T-cell (primary cell): ENCODE results near the gene NAP1L4. TPM values are rescaled to one million over a fixed set of nuclear protein-coding genes. Genes with fewer than 3 reads are reported as not detected.

Source experiments
- ATAC-seq, 4 experiments: fragments of 200-7000 bp in 3 of 4; fragments of 150-1000 bp in 1 of 4; cut with Tn5 transposase; replicated peaks in 1 of 4; 1 replicate in 3 of 4; 2 replicates in 1 of 4; pipeline ENCODE4 v1.10.0; 2021; ENCODE audit warnings: moderate library complexity in 3 of 4, mild to moderate bottlenecking in 2 of 4, moderate number of reproducible peaks in 1 of 4
- CTCF ChIA-PET, 2 donors: fragments of 300-600 bp; sonication (Branson Sonifier 250); formaldehyde crosslinking; loops; one replicate each; lab custom pipeline; 2022; ENCODE audit warnings: antibody characterized with exemption in 2 of 2; lab: Charles Lee
- POLR2A ChIA-PET, 2 donors: fragments of 300-600 bp; sonication (Branson Sonifier 250); formaldehyde crosslinking; loops; one replicate each; lab custom pipeline; 2022; ENCODE audit warnings: antibody characterized with exemption in 2 of 2; lab: Charles Lee
- DNase-seq, 35 experiments: peaks; one replicate each; pipeline versions ENCODE4 v3.0.0 to v3.0.0-alpha.2; 2013 to 2023
- H3K27ac ChIP-seq: one replicate; pipeline ENCODE4 v1.5.1; 2013; ENCODE audit warnings: low read length
- H3K27me3 ChIP-seq, 2 experiments: replicated peaks in 1 of 2; 1 replicate in 1 of 2; 2 replicates in 1 of 2; pipeline versions ENCODE4 v1.6.1 to v1.7.0; 2013; ENCODE audit warnings: low read length in 1 of 2, mixed read lengths in 1 of 2; ENCODE audit not compliant: control insufficient read depth in 2 of 2, insufficient read depth in 2 of 2; ENCODE audit errors: extremely low read depth in 1 of 2
- H3K36me3 ChIP-seq, 2 donors: 1 replicate in 1 of 2; 2 replicates in 1 of 2; pipeline versions ENCODE4 v1.6.1 to v1.7.0; 2013; ENCODE audit warnings: low read length in 1 of 2; ENCODE audit not compliant: control insufficient read depth in 2 of 2, insufficient read depth in 1 of 2; ENCODE audit errors: extremely low read depth in 1 of 2
- H3K4me1 ChIP-seq, 2 experiments: 1 replicate in 1 of 2; 2 replicates in 1 of 2; pipeline versions ENCODE4 v1.6.1 to v1.7.0; 2013; ENCODE audit warnings: low read length in 2 of 2, mixed read lengths in 1 of 2; ENCODE audit not compliant: insufficient read depth in 2 of 2, control insufficient read depth in 1 of 2; ENCODE audit errors: extremely low read depth in 1 of 2
- H3K4me3 ChIP-seq, 2 donors: 1 replicate in 1 of 2; 2 replicates in 1 of 2; pipeline versions ENCODE4 v1.5.1 to v1.7.0; 2013; ENCODE audit warnings: mild to moderate bottlenecking in 2 of 2, low read length in 1 of 2, moderate library complexity in 1 of 2; ENCODE audit not compliant: control insufficient read depth in 1 of 2; ENCODE audit errors: extremely low read depth in 1 of 2
- H3K9me3 ChIP-seq: 2 replicates; pipeline ENCODE4 v1.7.0; 2013
- H3K27ac Mint-ChIP-seq, 2 donors: one replicate each; pipeline ENCODE4 v1.8.0; 2020 to 2021; ENCODE audit warnings: mild to moderate bottlenecking in 2 of 2, mixed read lengths in 2 of 2
- H3K27me3 Mint-ChIP-seq, 2 donors: one replicate each; pipeline ENCODE4 v1.8.0; 2021 to 2022; ENCODE audit warnings: mixed read lengths in 2 of 2
- H3K36me3 Mint-ChIP-seq: one replicate; pipeline ENCODE4 v1.8.0; 2021; ENCODE audit warnings: mixed read lengths
- H3K4me1 Mint-ChIP-seq, 3 donors: one replicate each; pipeline ENCODE4 v1.8.0; 2020 to 2022; ENCODE audit warnings: mixed read lengths in 3 of 3, mild to moderate bottlenecking in 1 of 3
- H3K4me3 Mint-ChIP-seq, 3 donors: one replicate each; pipeline ENCODE4 v1.8.0; 2020 to 2022; ENCODE audit warnings: mild to moderate bottlenecking in 3 of 3, mixed read lengths in 3 of 3, moderate library complexity in 3 of 3
- H3K9me3 Mint-ChIP-seq, 3 donors: one replicate each; pipeline ENCODE4 v1.8.0; 2020 to 2022; ENCODE audit warnings: mixed read lengths in 3 of 3
- WGBS: methylation state at CpG from one replicate; pipeline ENCODE4 v1.1.5; 2013; ENCODE audit warnings: missing lambda C conversion rate; ENCODE audit not compliant: insufficient coverage; 5-methylcytosine and 5-hydroxymethylcytosine counted together
- total RNA-seq, 35 experiments: library from RNA in 6 of 35; stranded (reverse) in 6 of 35; fragments of 120-200 nt in 1 of 35; gene quantifications; one replicate each; pipeline versions ENCODE4 v1.2.1 to v1.2.4 and lab custom pipeline; 2013 to 2026

The NAP1L4 gene
- total RNA-seq, 5 donors from 2014 or later (not counting 1 experiment from before 2014, with no cell fraction given): 253 to 388 (median 299) TPM

DNA sequence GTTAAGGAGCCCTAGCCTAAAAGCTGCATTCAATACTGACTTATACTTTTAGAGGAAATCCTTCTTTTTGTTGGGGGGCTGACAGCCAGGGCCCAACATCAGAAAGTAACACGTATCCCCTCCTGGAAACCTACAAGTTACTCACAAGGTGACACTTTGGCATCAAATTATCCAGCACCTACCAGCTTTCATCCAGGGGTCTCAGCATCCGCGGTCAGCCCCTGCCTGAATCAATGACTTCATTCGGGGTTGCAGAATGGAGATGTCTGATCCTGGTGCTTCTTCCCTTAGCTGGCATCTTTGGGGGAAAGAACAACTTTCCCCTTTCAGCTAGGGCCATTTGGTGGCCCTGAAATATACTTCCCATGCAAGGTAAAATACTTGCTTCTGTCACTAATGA lies 5.3 kb upstream of the NAP1L4 start:
- ChIA-PET POLR2A (no interaction called here), CTCF (interaction anchor here in 1 of 2 donors (0.9 kb wide), 1 partner anchor 23 kb away, joined by 3 read pairs; no protein-coding TSS in a partner anchor)
- WGBS: 90% methylated on average over 2 of the region's 4 CpGs
- peaks cover 3 to 7% of the 10 kb centered on the region in 2 experiments for H3K4me1 ChIP-seq
- no peak overlapping the region for H3K4me3 Mint-ChIP-seq
- H3K36me3 Mint-ChIP-seq: peaks cover 13% of the 10 kb centered on the region
- H3K27ac ChIP-seq: no peak overlapping the region
- no peak for DNase-seq
- H3K9me3 ChIP-seq: no peaks in the 10 kb centered on the region
- no peaks in the 10 kb centered on the region for H3K27me3 ChIP-seq
- H3K36me3 ChIP-seq: peaks cover 17 to 28% of the 10 kb centered on the region in 2 donors
- no peak for ATAC-seq
- no peak overlapping the region for H3K27ac Mint-ChIP-seq
- H3K4me3 ChIP-seq: no peak overlapping the region
- no peaks in the 10 kb centered on the region for H3K9me3 Mint-ChIP-seq
- no peaks in the 10 kb centered on the region for H3K27me3 Mint-ChIP-seq
- H3K4me1 Mint-ChIP-seq: peaks cover 2 to 5% (median 5%) of the 10 kb centered on the region in 3 donors

GRCh38 chr11:2996976-2997375 lies 4.8 kb upstream of the NAP1L4 start:
- ChIA-PET POLR2A (no interaction called here), CTCF (no interaction called here)
- no peaks in the 10 kb centered on the region for H3K27me3 ChIP-seq
- Mint-ChIP-seq H3K9me3 (no peaks in the 10 kb centered on the region), H3K4me3 (no peak overlapping the region), H3K4me1 (peaks cover 2 to 5% (median 5%) of the 10 kb centered on the region in 3 donors), H3K27me3 (no peaks in the 10 kb centered on the region), H3K27ac (no peak overlapping the region), H3K36me3 (peaks cover 13% of the 10 kb centered on the region)
- peaks cover 14 to 24% of the 10 kb centered on the region in 2 donors for H3K36me3 ChIP-seq
- no peak for ATAC-seq
- peaks cover 3 to 7% of the 10 kb centered on the region in 2 experiments for H3K4me1 ChIP-seq
- H3K4me3 ChIP-seq: no peak overlapping the region
- H3K9me3 ChIP-seq: no peaks in the 10 kb centered on the region
- no peak overlapping the region for H3K27ac ChIP-seq
- 100% methylated on average over 5 of the region's 6 CpGs for WGBS
- no peak for DNase-seq

DNA sequence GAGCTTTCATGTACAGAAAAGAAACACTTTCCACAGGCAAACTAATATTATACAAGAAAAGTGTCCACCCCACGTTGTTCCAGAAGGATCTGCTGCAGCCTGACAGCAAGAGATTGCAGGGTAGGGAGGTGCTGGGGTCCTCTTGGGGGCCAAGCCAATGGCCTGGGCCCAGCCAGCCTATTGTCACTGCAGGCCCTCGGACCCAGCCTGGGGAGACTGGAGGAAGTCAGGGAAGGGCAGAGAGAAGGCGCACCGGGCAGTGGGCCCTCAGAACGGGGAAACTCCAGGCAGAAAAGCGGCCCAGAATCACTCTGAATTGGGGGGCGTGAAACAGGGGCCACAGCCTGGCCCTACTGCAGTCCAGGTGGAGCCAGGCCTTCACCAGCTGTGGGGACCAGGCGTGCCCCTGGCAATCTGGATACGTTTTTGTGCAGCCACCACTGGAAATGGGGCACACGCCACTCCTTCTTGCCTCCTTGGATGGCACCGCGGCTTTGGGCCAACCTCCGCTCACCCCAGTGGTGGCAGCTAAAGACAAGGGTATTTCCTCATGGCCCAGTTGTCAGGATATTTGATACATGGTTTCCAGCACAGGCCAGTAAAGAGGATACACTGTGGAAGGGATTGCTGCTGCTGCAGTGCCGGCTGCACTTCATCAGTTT lies 3.9 kb upstream of the NAP1L4 start:
- H3K4me3 Mint-ChIP-seq: no peak overlapping the region
- H3K27me3 Mint-ChIP-seq: no peaks in the 10 kb centered on the region
- no peaks in the 10 kb centered on the region for H3K9me3 Mint-ChIP-seq
- Histone ChIP-seq H3K27ac (no peak overlapping the region), H3K27me3 (no peaks in the 10 kb centered on the region), H3K4me3 (no peak overlapping the region), H3K36me3 (peaks cover 6 to 15% of the 10 kb centered on the region in 2 donors), H3K4me1 (peaks cover 3 to 8% of the 10 kb centered on the region in 2 experiments), H3K9me3 (no peaks in the 10 kb centered on the region)
- H3K4me1 Mint-ChIP-seq: peaks cover under 1 to 5% (median 2%) of the 10 kb centered on the region in 3 donors
- POLR2A ChIA-PET: interaction anchor here in 1 of 2 donors (0.5 kb wide), 1 partner anchor 20 kb away, joined by 3 read pairs; no protein-coding TSS in a partner anchor
- no peak overlapping the region for H3K27ac Mint-ChIP-seq
- CTCF ChIA-PET: no interaction called here
- ATAC-seq (no peak), DNase-seq (peak in 1 of 35 experiments; percentile 11)
- H3K36me3 Mint-ChIP-seq: peaks cover 9% of the 10 kb centered on the region
- 86% methylated on average over 12 of the region's 14 CpGs for WGBS

DNA sequence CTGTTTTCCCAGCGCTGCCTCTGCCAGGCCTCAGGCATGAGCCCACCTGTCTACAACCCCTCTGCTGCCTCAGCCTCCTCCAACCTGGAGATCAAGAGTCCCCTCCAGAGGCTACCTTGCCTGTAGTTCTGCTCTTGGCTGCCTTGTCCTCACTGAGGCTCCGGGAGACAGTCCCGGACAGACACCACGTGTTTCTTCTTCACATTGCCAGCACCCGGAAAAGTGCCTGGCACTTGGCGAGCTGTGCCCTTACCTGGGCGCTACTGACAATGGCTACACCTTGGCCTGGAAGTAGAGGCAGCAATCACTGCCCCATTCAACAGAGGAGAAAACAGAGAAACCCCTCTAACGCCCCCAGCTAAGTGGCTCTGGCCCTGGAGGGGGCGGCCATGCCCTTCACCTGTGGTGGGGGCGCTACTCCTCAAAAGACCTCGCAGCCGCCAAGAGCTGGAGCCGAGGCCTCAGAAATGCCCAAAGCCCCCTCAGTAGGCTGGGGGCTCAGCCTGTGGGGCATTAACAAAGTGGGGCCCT lies 3.0 kb upstream of the NAP1L4 start:
- peaks cover 3% of the 10 kb centered on the region for H3K36me3 Mint-ChIP-seq
- Histone ChIP-seq H3K27me3 (no peaks in the 10 kb centered on the region), H3K4me3 (no peak overlapping the region), H3K27ac (no peak overlapping the region), H3K4me1 (peaks cover 8 to 10% of the 10 kb centered on the region in 2 experiments), H3K9me3 (no peaks in the 10 kb centered on the region), H3K36me3 (peaks cover 0 to 6% of the 10 kb centered on the region in 2 donors)
- DNase-seq (no peak), ATAC-seq (no peak)
- 93% methylated on average over 12 of the region's 13 CpGs for WGBS
- H3K4me1 Mint-ChIP-seq: peaks cover 5 to 10% (median 8%) of the 10 kb centered on the region in 3 donors
- no peaks in the 10 kb centered on the region for H3K27me3 Mint-ChIP-seq
- POLR2A ChIA-PET: interaction anchor here in 1 of 2 donors (0.6 kb wide), 1 partner anchor 20 kb away, joined by 3 read pairs; no protein-coding TSS in a partner anchor
- CTCF ChIA-PET: interaction anchor here in 1 of 2 donors (0.7 kb wide), 1 partner anchor 15 kb away, joined by 3 read pairs; no protein-coding TSS in a partner anchor
- H3K9me3 Mint-ChIP-seq: no peaks in the 10 kb centered on the region
- no peak overlapping the region for H3K27ac Mint-ChIP-seq
- no peak overlapping the region for H3K4me3 Mint-ChIP-seq

DNA sequence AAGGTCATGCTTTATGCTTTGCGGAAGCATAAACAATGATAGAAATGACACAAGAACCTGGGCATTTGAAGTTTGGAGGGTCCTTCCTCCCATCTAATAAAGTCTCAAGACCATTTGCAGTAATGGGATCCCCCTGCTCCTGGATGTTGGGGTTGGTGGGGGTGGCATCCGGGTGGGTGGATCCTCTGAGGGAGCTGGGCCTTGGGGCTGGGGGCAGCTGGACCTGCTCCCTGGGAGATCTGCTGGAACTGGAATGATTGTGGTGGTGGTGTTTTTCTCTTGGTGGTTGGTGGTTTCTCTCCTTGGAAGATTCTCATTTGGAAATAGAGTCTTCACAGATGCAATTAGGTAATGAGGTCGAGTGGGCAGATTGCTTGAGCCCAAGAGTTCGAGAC lies 2.2 kb upstream of the NAP1L4 start:
- no peaks in the 10 kb centered on the region for H3K36me3 Mint-ChIP-seq
- no peaks in the 10 kb centered on the region for H3K27me3 ChIP-seq
- POLR2A ChIA-PET: no interaction called here
- H3K9me3 Mint-ChIP-seq: no peaks in the 10 kb centered on the region
- H3K36me3 ChIP-seq: peaks cover 0 to 1% of the 10 kb centered on the region in 2 donors
- DNase-seq (no peak), ATAC-seq (no peak)
- peak overlapping the region; percentile 34 to 42 (median 36) for H3K4me3 Mint-ChIP-seq
- no CpG with 5 or more reads among the region's 4 CpGs for WGBS
- peaks cover 12 to 16% (median 15%) of the 10 kb centered on the region in 3 donors for H3K4me1 Mint-ChIP-seq
- CTCF ChIA-PET: interaction anchor here in 1 of 2 donors (0.7 kb wide), 1 partner anchor 14 kb away, joined by 3 read pairs; no protein-coding TSS in a partner anchor
- peak overlapping the region; percentile 39 to 61 for H3K27ac Mint-ChIP-seq
- peaks cover 10 to 15% of the 10 kb centered on the region in 2 experiments for H3K4me1 ChIP-seq
- H3K27ac ChIP-seq: no peak overlapping the region
- H3K27me3 Mint-ChIP-seq: no peaks in the 10 kb centered on the region
- H3K9me3 ChIP-seq: no peaks in the 10 kb centered on the region
- no peak overlapping the region for H3K4me3 ChIP-seq

DNA sequence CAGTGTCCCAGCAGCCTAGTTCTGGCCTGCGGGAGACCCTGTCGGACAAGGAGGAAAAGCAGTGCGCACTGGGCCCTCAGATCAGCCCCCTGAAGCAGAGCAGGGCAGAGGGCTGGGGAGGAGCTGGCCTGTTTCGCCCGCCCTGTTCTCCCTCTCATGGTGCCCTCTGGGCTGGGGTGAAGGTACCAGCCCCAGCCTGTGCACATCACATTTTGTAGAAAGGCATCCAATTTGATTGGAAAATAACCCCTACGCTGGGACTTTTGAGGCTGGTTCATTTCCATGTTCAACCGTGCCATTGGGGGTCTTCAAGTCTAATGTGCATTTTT lies 832 bp upstream of the NAP1L4 start:
- H3K36me3 Mint-ChIP-seq: no peaks in the 10 kb centered on the region
- H3K4me3 ChIP-seq: peak overlapping the region; percentile 63 to 77
- H3K9me3 Mint-ChIP-seq: no peaks in the 10 kb centered on the region
- peak overlapping the region; percentile 97 to 98 for H3K27ac Mint-ChIP-seq
- H3K27me3 ChIP-seq: no peaks in the 10 kb centered on the region
- WGBS: 36% methylated on average over 4 of the region's 7 CpGs
- DNase-seq (no peak), ATAC-seq (no peak)
- H3K4me1 Mint-ChIP-seq: peaks cover 19 to 28% (median 26%) of the 10 kb centered on the region in 3 donors
- POLR2A ChIA-PET: interaction anchor here in 1 of 2 donors (1.3 kb wide), 1 partner anchor 22 kb away, joined by 4 read pairs; no protein-coding TSS in a partner anchor
- no peaks in the 10 kb centered on the region for H3K27me3 Mint-ChIP-seq
- no peaks in the 10 kb centered on the region for H3K36me3 ChIP-seq
- CTCF ChIA-PET: no interaction called here
- no peak overlapping the region for H3K27ac ChIP-seq
- peaks cover 12 to 23% of the 10 kb centered on the region in 2 experiments for H3K4me1 ChIP-seq
- H3K9me3 ChIP-seq: no peaks in the 10 kb centered on the region
- H3K4me3 Mint-ChIP-seq: peak overlapping the region; percentile 85 to 96 (median 94)
